ENCODE measurements around the gene ASTL.

DNA sequence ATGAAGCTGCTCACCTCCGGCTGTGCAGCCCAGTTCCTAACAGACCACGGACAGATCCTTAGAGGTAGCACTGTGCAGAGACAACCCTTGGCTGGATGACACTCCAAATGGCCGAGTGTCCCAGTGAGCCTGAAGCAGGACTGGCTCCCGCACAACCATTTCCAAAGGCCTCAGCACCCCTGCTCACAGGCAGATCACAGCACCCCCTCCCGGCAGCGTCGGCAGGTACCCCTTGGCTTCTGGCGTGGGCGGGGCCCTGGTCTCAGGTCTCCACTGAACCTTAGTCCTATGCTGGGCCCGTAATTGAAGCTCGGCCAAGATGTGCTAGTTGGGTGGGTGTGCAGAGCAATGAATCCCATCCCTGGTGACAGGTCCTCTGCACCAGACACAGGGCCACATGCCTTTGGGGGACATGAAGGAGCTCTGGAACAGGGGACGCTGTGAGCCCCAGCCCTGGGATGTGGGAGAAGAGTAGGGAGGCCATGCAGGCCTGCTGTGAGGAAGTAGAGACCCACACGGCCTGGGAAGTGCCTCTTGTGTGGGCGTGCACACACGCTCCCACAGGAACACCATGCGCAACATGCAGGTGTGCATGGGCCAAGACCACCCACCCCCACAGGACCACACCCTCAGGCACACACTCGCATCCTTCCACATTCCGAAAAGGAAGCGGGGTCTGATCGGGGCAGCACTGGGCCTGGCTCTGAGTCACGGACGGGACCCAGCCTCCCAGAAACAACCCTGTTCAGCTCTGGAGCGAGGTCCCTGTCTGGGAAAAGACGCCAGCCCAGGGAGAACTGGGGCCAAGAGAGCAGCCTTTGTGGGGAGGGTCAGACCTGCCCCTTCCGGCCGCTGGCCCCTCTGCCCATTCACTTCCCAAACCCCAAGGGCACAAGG, 4.2 kb upstream of the ASTL start:
- TF ChIP-seq, protein P1, sequence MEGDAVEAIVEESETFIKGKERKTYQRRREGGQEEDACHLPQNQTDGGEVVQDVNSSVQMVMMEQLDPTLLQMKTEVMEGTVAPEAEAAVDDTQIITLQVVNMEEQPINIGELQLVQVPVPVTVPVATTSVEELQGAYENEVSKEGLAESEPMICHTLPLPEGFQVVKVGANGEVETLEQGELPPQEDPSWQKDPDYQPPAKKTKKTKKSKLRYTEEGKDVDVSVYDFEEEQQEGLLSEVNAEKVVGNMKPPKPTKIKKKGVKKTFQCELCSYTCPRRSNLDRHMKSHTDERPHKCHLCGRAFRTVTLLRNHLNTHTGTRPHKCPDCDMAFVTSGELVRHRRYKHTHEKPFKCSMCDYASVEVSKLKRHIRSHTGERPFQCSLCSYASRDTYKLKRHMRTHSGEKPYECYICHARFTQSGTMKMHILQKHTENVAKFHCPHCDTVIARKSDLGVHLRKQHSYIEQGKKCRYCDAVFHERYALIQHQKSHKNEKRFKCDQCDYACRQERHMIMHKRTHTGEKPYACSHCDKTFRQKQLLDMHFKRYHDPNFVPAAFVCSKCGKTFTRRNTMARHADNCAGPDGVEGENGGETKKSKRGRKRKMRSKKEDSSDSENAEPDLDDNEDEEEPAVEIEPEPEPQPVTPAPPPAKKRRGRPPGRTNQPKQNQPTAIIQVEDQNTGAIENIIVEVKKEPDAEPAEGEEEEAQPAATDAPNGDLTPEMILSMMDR (conservative IDR thresholded peaks at IDR 0.05; ENCODE audit: low read length) = peak; percentile 81
- no peak for TF ChIP-seq EZH2phosphoT487 (IDR thresholded peaks at IDR 0.05; ENCODE audit: borderline replicate concordance, low read depth, low read length)
